ENCODE results near the gene PFKFB3.
"Not testable (repeated sequence)": the region's sequence is repeated elsewhere in the genome, so short reads cannot be mapped to it uniquely, and the experiment has no call there.

Gene PFKFB3

GRCh38 chr10:6203331-6204062 is 765 bp downstream of the PFKFB3 start:
- no peak for FAIRE-seq

GRCh38 chr10:6204063-6204340 is 1.3 kb downstream of the PFKFB3 start:
- FAIRE-seq, result no peak

GRCh38 chr10:6204341-6205191 is 1.8 kb downstream of the PFKFB3 start:
- FAIRE-seq, result no peak

GRCh38 chr10:6206486-6206885 is 3.8 kb downstream of the PFKFB3 start:
- FAIRE-seq, result not testable (repeated sequence)

GRCh38 chr10:6207658-6208057 is 4.9 kb downstream of the PFKFB3 start:
- FAIRE-seq, result no peak

- FAIRE-seq, result no peak
Measured at GRCh38 chr10:6208799-6209235, 6.1 kb downstream of the PFKFB3 start.

GRCh38 chr10:6211341-6211670 is 8.6 kb downstream of the PFKFB3 start:
- no peak for FAIRE-seq

GRCh38 chr10:6211671-6212635 is 9.2 kb downstream of the PFKFB3 start:
- no peak for FAIRE-seq

- FAIRE-seq, result no peak
Measured at GRCh38 chr10:6212806-6213205, 10.1 kb downstream of the PFKFB3 start.

GRCh38 chr10:6213257-6213905 is 10.6 kb downstream of the PFKFB3 start:
- no peak for FAIRE-seq

GRCh38 chr10:6213908-6214307 is 11.2 kb downstream of the PFKFB3 start:
- no peak for FAIRE-seq

GRCh38 chr10:6214612-6215011 is 11.9 kb downstream of the PFKFB3 start:
- FAIRE-seq, result no peak

GRCh38 chr10:6215241-6215640 is 12.5 kb downstream of the PFKFB3 start:
- no peak for FAIRE-seq

- FAIRE-seq, result no peak
Measured at GRCh38 chr10:6215683-6216484, 13.2 kb downstream of the PFKFB3 start.

GRCh38 chr10:6216916-6217315 is 14.2 kb downstream of the PFKFB3 start:
- no peak for FAIRE-seq

- FAIRE-seq, result no peak
Measured at GRCh38 chr10:6217611-6218010, 14.9 kb downstream of the PFKFB3 start.

GRCh38 chr10:6218692-6219493 is 16.2 kb downstream of the PFKFB3 start:
- FAIRE-seq, result no peak

- no peak for FAIRE-seq
Measured at GRCh38 chr10:6219494-6219836, 16.7 kb downstream of the PFKFB3 start.

GRCh38 chr10:6220418-6221191 is 17.9 kb downstream of the PFKFB3 start:
- no peak for FAIRE-seq

- no peak for FAIRE-seq
Measured at GRCh38 chr10:6221192-6221940, 18.6 kb downstream of the PFKFB3 start.
